Measurements from ENCODE around the gene LILRA1. TPM values are rescaled to one million over a fixed set of nuclear protein-coding genes. Genes with fewer than 3 reads are reported as not detected.
"Not testable (repeated sequence)": the region's sequence is repeated elsewhere in the genome, so short reads cannot be mapped to it uniquely, and the experiment has no call there.

LILRA1 gene
- total RNA-seq, 6 donors from 2014 or later = 0.69 to 14.5 (median 4.0) TPM

GRCh38 chr19:54622431-54622830 is 29.0 kb downstream of the LILRA1 start:
- TF ChIP-seq POLR2A (IDR thresholded peaks at IDR 0.05) (no peak), POLR2AphosphoS5 (IDR thresholded peaks at IDR 0.05) (no peak), EP300 (IDR thresholded peaks at IDR 0.05) (no peak), CTCF (IDR thresholded peaks at IDR 0.05) (no peak)
- no peak for DNase-seq
- Histone ChIP-seq H3K27ac (no peak overlapping the region), H3K4me1 (no peaks in the 10 kb centered on the region), H3K9me3 (no peaks in the 10 kb centered on the region), H3K4me3 (no peak overlapping the region), H3K27me3 (no peaks in the 10 kb centered on the region), H3K36me3 (no peaks in the 10 kb centered on the region)
- ATAC-seq (ENCODE audit: low FRiP score in 2 of 2) = no peak
- 65 to 76% methylated on average over 4 of the region's 4 CpGs for WGBS, 2 donors

GRCh38 chr19:54624234-54624633 is 30.8 kb downstream of the LILRA1 start:
- not testable (repeated sequence) for H3K9me3 ChIP-seq, H3K27me3 ChIP-seq, H3K27ac ChIP-seq, H3K4me1 ChIP-seq, DNase-seq, H3K4me3 ChIP-seq, H3K36me3 ChIP-seq
- WGBS, 2 donors = 76% methylated on average over 5 of the region's 10 CpGs; no CpG with 5 or more reads in 1 of the 2 donors
- ATAC-seq (ENCODE audit: low FRiP score in 2 of 2) = peak in 1 of 2 donors; percentile 22

- H3K27ac ChIP-seq, H3K27me3 ChIP-seq, H3K36me3 ChIP-seq, H3K4me3 ChIP-seq, H3K9me3 ChIP-seq, DNase-seq, H3K4me1 ChIP-seq: not testable (repeated sequence)
- 66 to 83% methylated on average over 6 to 8 of the region's 15 CpGs for WGBS, 2 donors
- ATAC-seq (ENCODE audit: low FRiP score in 2 of 2) = peak in 1 of 2 donors; percentile 35
These were observed 31.7 kb downstream of the LILRA1 start for GRCh38 chr19:54624934-54625730.

- no peaks in the 10 kb centered on the region for H3K27me3 ChIP-seq
- ATAC-seq (ENCODE audit: low FRiP score in 2 of 2) (no peak), DNase-seq (no peak)
- H3K27ac ChIP-seq = no peak overlapping the region
- no peaks in the 10 kb centered on the region for H3K36me3 ChIP-seq
- TF ChIP-seq CTCF (IDR thresholded peaks at IDR 0.05) (no peak), EP300 (IDR thresholded peaks at IDR 0.05) (no peak), POLR2AphosphoS5 (IDR thresholded peaks at IDR 0.05) (no peak), POLR2A (IDR thresholded peaks at IDR 0.05) (no peak)
- WGBS, 2 donors = 80 to 84% methylated on average over 8 of the region's 8 CpGs
- no peaks in the 10 kb centered on the region for H3K9me3 ChIP-seq
- H3K4me3 ChIP-seq = no peak overlapping the region
- H3K4me1 ChIP-seq = peaks cover 0 to 6% (median 2%) of the 10 kb centered on the region in 4 donors
These were observed 33.3 kb downstream of the LILRA1 start for GRCh38 chr19:54626757-54627156.

- H3K36me3 ChIP-seq; DNase-seq; H3K4me1 ChIP-seq; H3K27ac ChIP-seq; H3K4me3 ChIP-seq; H3K27me3 ChIP-seq; H3K9me3 ChIP-seq; ATAC-seq (ENCODE audit: low FRiP score in 2 of 2): not testable (repeated sequence)
- WGBS, 2 donors = 27 to 46% methylated on average over 4 of the region's 4 CpGs
These were observed 34.5 kb downstream of the LILRA1 start for GRCh38 chr19:54627912-54628311.

GRCh38 chr19:54630262-54630661 is 36.8 kb downstream of the LILRA1 start, which contains the start of gene LILRB1:
Gene LILRB1, plus strand, starts transcription at chr19:54630484. Its CDS starts 590 bp downstream, at chr19:54631074.
- DNase-seq (peak in 1 of 2 donors; percentile 43), ATAC-seq (ENCODE audit: low FRiP score in 2 of 2) (peak in 1 of 2 donors; percentile 65)
- Histone ChIP-seq H3K4me3 (peak within 1 kb of the TSS in 3 of 4 donors; percentile 2 to 37 (median 13)), H3K27ac (peak within 1 kb of the TSS in 1 of 4 donors; percentile 35)
- not testable (repeated sequence) for H3K27me3 ChIP-seq, H3K9me3 ChIP-seq, H3K36me3 ChIP-seq, H3K4me1 ChIP-seq
- WGBS, 2 donors = 48 to 62% methylated on average over 9 of the region's 9 CpGs

- Histone ChIP-seq H3K27me3 (no peaks in the 10 kb centered on the region), H3K36me3 (no peaks in the 10 kb centered on the region), H3K4me1 (peaks cover 0 to 6% (median 2%) of the 10 kb centered on the region in 4 donors), H3K4me3 (peak overlapping the region in 3 of 4 donors; percentile 2 to 37 (median 13)), H3K27ac (peak overlapping the region in 1 of 4 donors; percentile 35), H3K9me3 (no peaks in the 10 kb centered on the region)
- ATAC-seq (ENCODE audit: low FRiP score in 2 of 2) (peak; percentile 12 to 48), DNase-seq (no peak)
- TF ChIP-seq POLR2A (IDR thresholded peaks at IDR 0.05) = no peak
- no peak for TF ChIP-seq EP300 (IDR thresholded peaks at IDR 0.05)
- TF ChIP-seq POLR2AphosphoS5 (IDR thresholded peaks at IDR 0.05) = no peak
- TF ChIP-seq CTCF (IDR thresholded peaks at IDR 0.05) = no peak
- WGBS, 2 donors = 0 to 56% methylated on average over 1 to 6 of the region's 6 CpGs
These were observed 37.4 kb downstream of the LILRA1 start for GRCh38 chr19:54630782-54631181.

GRCh38 chr19:54631489-54632337 is 38.3 kb downstream of the LILRA1 start:
- H3K9me3 ChIP-seq, H3K4me3 ChIP-seq, H3K27me3 ChIP-seq, H3K36me3 ChIP-seq, H3K4me1 ChIP-seq, H3K27ac ChIP-seq: not testable (repeated sequence)
- DNase-seq = peak in 1 of 2 donors; percentile 56
- ATAC-seq (ENCODE audit: low FRiP score in 2 of 2) = peak in 1 of 2 donors; percentile 39
- 74% methylated on average over 19 to 23 of the region's 23 CpGs for WGBS, 2 donors

GRCh38 chr19:54632517-54632916 is 39.1 kb downstream of the LILRA1 start:
- H3K4me1 ChIP-seq; H3K27ac ChIP-seq; H3K27me3 ChIP-seq; H3K9me3 ChIP-seq; H3K4me3 ChIP-seq; ATAC-seq (ENCODE audit: low FRiP score in 2 of 2); H3K36me3 ChIP-seq: not testable (repeated sequence)
- WGBS, 2 donors = 82 to 88% methylated on average over 4 to 14 of the region's 16 CpGs
- DNase-seq = peak in 1 of 2 donors; percentile 53

Data from upper lobe of left lung (tissue), 6 donors.